ENCODE measurements around the gene CHADL. TPM values are rescaled to one million over a fixed set of nuclear protein-coding genes. Genes with fewer than 3 reads are reported as not detected.

CHADL gene
- total and polyA plus RNA-seq, 2 experiments from 2014 or later, result 1.8 to 3.3 TPM

DNA sequence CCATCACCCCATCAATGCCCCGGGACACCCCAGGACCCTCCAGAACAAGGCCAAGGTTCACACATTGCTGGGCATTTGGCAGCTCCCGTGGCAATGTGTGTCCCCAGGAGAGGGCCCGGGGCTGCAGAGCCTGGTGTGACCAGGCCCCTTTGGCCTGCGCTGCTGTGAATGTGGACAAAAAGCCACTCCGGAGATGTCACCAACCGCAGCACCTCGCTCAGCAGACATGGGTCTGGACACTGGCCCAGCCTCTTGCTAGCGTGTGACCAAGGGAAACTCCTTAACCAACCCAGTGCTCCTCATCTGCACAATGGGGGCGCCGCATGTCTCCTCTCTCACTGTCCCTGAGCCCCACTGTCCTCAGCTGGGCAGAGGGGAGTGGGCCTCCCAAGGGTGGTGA lies 8.0 kb upstream of the CHADL start:
- H3K9me3 ChIP-seq (ENCODE audit: low read depth), result no peaks in the 10 kb centered on the region
- H3K36me3 ChIP-seq, result peaks cover 45% of the 10 kb centered on the region
- H3K4me1 ChIP-seq (ENCODE audit: low read depth), result no peaks in the 10 kb centered on the region
- no peak for DNase-seq (ENCODE audit: low read depth in 1 of 2, low spot score in 1 of 2)
- no peaks in the 10 kb centered on the region for H3K27me3 ChIP-seq
- TF ChIP-seq, protein P1, sequence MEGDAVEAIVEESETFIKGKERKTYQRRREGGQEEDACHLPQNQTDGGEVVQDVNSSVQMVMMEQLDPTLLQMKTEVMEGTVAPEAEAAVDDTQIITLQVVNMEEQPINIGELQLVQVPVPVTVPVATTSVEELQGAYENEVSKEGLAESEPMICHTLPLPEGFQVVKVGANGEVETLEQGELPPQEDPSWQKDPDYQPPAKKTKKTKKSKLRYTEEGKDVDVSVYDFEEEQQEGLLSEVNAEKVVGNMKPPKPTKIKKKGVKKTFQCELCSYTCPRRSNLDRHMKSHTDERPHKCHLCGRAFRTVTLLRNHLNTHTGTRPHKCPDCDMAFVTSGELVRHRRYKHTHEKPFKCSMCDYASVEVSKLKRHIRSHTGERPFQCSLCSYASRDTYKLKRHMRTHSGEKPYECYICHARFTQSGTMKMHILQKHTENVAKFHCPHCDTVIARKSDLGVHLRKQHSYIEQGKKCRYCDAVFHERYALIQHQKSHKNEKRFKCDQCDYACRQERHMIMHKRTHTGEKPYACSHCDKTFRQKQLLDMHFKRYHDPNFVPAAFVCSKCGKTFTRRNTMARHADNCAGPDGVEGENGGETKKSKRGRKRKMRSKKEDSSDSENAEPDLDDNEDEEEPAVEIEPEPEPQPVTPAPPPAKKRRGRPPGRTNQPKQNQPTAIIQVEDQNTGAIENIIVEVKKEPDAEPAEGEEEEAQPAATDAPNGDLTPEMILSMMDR (IDR thresholded peaks at IDR 0.05; ENCODE audit: low read depth, low read length), result no peak
- H3K27ac ChIP-seq, result no peak overlapping the region
- no peak overlapping the region for H3K4me3 ChIP-seq

DNA sequence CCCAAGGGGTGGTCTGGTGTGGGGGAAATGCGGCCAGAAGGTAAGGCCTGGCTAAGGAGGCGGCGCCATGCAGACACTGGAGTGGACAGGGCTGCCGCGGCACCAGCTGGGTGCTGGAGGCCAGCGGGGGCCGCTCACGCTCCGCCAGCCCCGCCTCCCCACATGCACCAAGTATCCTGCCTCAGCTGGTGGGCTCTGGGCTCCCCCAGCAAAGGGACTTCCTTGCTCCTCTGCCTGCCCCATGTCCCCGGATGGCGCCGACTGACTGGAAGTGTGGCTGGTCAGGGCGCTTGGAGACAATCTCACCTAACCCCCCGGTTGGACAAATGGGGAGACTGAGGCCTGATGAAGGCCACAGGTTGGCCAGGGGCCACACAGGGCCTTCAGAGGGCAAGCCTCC lies 7.6 kb upstream of the CHADL start:
- Histone ChIP-seq H3K27ac (no peak overlapping the region), H3K4me1 (ENCODE audit: low read depth) (no peaks in the 10 kb centered on the region), H3K27me3 (no peaks in the 10 kb centered on the region), H3K36me3 (peaks cover 41% of the 10 kb centered on the region), H3K9me3 (ENCODE audit: low read depth) (no peaks in the 10 kb centered on the region), H3K4me3 (no peak overlapping the region)
- TF ChIP-seq, protein P1 (IDR thresholded peaks at IDR 0.05; ENCODE audit: low read depth, low read length), result no peak
- no peak for DNase-seq (ENCODE audit: low read depth in 1 of 2, low spot score in 1 of 2)

DNA sequence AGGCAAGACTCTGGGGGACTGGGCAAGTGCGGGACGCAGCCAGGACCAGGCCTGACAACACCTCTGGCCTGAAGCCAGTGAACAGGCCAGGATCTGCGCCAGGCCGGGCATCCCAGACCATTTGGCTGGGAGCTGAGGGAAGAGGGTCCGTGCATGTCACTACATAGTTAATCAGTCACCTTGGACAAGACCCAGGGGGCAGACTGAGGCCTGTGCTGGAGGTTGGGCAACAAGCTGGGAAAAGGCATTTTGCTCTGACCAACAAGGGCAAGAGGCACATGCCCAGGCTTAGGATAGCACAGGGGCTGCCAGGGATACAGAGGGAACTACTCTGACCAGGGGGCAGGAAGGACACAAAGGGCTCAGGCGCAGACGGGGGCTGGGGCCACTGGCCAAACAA lies 7.0 kb upstream of the CHADL start:
- Histone ChIP-seq H3K36me3 (peaks cover 35% of the 10 kb centered on the region), H3K4me1 (ENCODE audit: low read depth) (no peaks in the 10 kb centered on the region), H3K9me3 (ENCODE audit: low read depth) (no peaks in the 10 kb centered on the region), H3K27ac (no peak overlapping the region), H3K27me3 (no peaks in the 10 kb centered on the region), H3K4me3 (no peak overlapping the region)
- no peak for DNase-seq (ENCODE audit: low read depth in 1 of 2, low spot score in 1 of 2)
- TF ChIP-seq, protein P1 (IDR thresholded peaks at IDR 0.05; ENCODE audit: low read depth, low read length), result no peak

GRCh38 chr22:41245917-41246499 lies 5.3 kb upstream of the CHADL start:
- Histone ChIP-seq H3K9me3 (ENCODE audit: low read depth) (no peaks in the 10 kb centered on the region), H3K4me1 (ENCODE audit: low read depth) (no peaks in the 10 kb centered on the region), H3K27me3 (no peaks in the 10 kb centered on the region), H3K4me3 (no peak overlapping the region), H3K27ac (peak overlapping the region; percentile 71), H3K36me3 (peaks cover 25% of the 10 kb centered on the region)
- TF ChIP-seq, protein P1 (IDR thresholded peaks at IDR 0.05; ENCODE audit: low read depth, low read length), result no peak
- no peak for DNase-seq (ENCODE audit: low read depth in 1 of 2, low spot score in 1 of 2)

DNA sequence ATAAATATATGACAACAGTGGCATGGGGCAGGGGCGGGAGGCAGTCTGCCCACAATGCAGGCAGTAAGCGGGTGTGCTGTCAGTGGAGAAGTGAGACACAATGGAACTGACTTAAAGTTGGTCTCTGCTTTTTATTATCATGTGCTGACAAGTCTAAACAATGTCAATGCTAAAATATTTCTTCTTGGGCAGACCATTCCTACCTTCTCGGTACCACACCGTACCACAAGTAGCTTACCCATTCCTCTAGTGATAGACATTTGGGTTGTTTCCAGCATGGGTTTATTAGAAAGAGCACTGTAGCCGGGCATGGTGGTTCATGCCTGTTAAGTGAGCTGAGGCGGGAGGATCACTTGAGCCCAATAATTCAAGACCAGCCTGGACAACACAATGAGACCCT lies 2.6 kb upstream of the CHADL start:
- H3K27ac ChIP-seq, result no peak overlapping the region
- H3K27me3 ChIP-seq, result no peaks in the 10 kb centered on the region
- no peak overlapping the region for H3K4me3 ChIP-seq
- TF ChIP-seq, protein P1 (IDR thresholded peaks at IDR 0.05; ENCODE audit: low read depth, low read length), result no peak
- H3K4me1 ChIP-seq (ENCODE audit: low read depth), result no peaks in the 10 kb centered on the region
- H3K9me3 ChIP-seq (ENCODE audit: low read depth), result no peaks in the 10 kb centered on the region
- DNase-seq (ENCODE audit: low read depth in 1 of 2, low spot score in 1 of 2), result no peak
- H3K36me3 ChIP-seq, result peaks cover under 1% of the 10 kb centered on the region

Data from cardiac muscle cell (in vitro differentiated cells and primary cell).